Spleen (tissue), 11 donors: ENCODE measurements around the gene BARX1. TPM values are rescaled to one million over a fixed set of nuclear protein-coding genes. Genes with fewer than 3 reads are reported as not detected.

ENCODE experiments used
- DNase-seq: peaks from one replicate; pipeline ENCODE4 v3.0.0-alpha.2; 2020
- H3K27ac ChIP-seq, 8 donors: fragments of 200-600 bp; sonication (generic) in 7 of 8; 1 replicate in 4 of 8; 2 replicates in 4 of 8; pipeline versions ENCODE4 v1.5.0 to v1.8.0; 2016 to 2021; ENCODE audit warnings: inconsistent platforms in 4 of 8, mild to moderate bottlenecking in 4 of 8, moderate library complexity in 1 of 8
- H3K27me3 ChIP-seq, 7 donors: fragments of 200-600 bp; sonication (generic) in 6 of 7; replicated peaks in 1 of 7; 1 replicate in 4 of 7; 2 replicates in 3 of 7; pipeline versions ENCODE4 v1.5.0 to v1.8.0; 2016 to 2021; ENCODE audit warnings: inconsistent platforms in 3 of 7, mild to moderate bottlenecking in 1 of 7
- H3K36me3 ChIP-seq, 6 donors: fragments of 200-600 bp; sonication (generic) in 5 of 6; 1 replicate in 4 of 6; 2 replicates in 2 of 6; pipeline versions ENCODE4 v1.5.0 to v1.8.0; 2016 to 2021; ENCODE audit warnings: inconsistent platforms in 2 of 6
- H3K4me1 ChIP-seq, 6 donors: fragments of 200-600 bp; sonication (generic) in 5 of 6; 1 replicate in 3 of 6; 2 replicates in 3 of 6; pipeline versions ENCODE4 v1.5.0 to v1.8.0; 2016 to 2021; ENCODE audit warnings: inconsistent platforms in 3 of 6
- H3K4me3 ChIP-seq, 8 donors: fragments of 200-600 bp; sonication (generic) in 7 of 8; 1 replicate in 4 of 8; 2 replicates in 4 of 8; pipeline versions ENCODE4 v1.5.0 to v1.8.0; 2016 to 2021; ENCODE audit warnings: inconsistent platforms in 4 of 8, mild to moderate bottlenecking in 4 of 8, moderate library complexity in 2 of 8
- H3K9me3 ChIP-seq, 8 donors: fragments of 200-600 bp; sonication (generic) in 7 of 8; 1 replicate in 4 of 8; 2 replicates in 4 of 8; pipeline versions ENCODE4 v1.5.0 to v1.8.0; 2016 to 2021; ENCODE audit warnings: inconsistent platforms in 4 of 8
- CTCF ChIP-seq, 11 experiments: fragments of 200-600 bp in 7 of 11; fragments of 450-650 bp in 4 of 11; sonication (generic) in 4 of 11; IDR thresholded peaks in 8 of 11; conservative IDR thresholded peaks in 3 of 11; 1 replicate in 7 of 11; 2 replicates in 4 of 11; pipeline versions ENCODE4 v1.4.0 to v1.8.0; 2016 to 2021; ENCODE audit warnings: antibody characterized with exemption in 11 of 11, inconsistent platforms in 4 of 11, mild to moderate bottlenecking in 1 of 11
- POLR2A ChIP-seq, 3 donors: fragments of 450-650 bp; IDR thresholded peaks; one replicate each; pipeline ENCODE4 v1.5.1; 2017; ENCODE audit warnings: antibody characterized with exemption in 3 of 3, mild to moderate bottlenecking in 1 of 3
- POLR2AphosphoS5 ChIP-seq, 3 donors: sonication (generic); formaldehyde crosslinking; IDR thresholded peaks; one replicate each; pipeline ENCODE4 v1.5.1; 2017; ENCODE audit warnings: antibody characterized with exemption in 3 of 3
- WGBS, 5 donors: extraction: QIAGEN DNeasy Blood & Tissue Kit in 3 of 5; methylation state at CpG; one replicate each; pipeline versions ENCODE4 v1.1.5 to v1.1.7; 2013 to 2018; 5-methylcytosine and 5-hydroxymethylcytosine counted together
- intact Hi-C: fragments of 100-400 bp; cut with DNase I; formaldehyde crosslinking; loops from one replicate; pipeline ENCODE4 v1.15.0; 2023; ENCODE audit warnings: low total_unique reads
- polyA plus RNA-seq, 3 donors: library from polyadenylated mRNA; stranded (reverse); fragments of 200-250 nt; gene quantifications; one replicate each; pipeline ENCODE4 v1.2.1, GENCODE V29; 2013
- total RNA-seq, 7 donors: library from RNA; depleted of rRNA in 3 of 7; stranded (reverse); fragments of >200 nt in 3 of 7; fragmentation: NEBNext Ultra II Directional in 4 of 7; extraction: Animal tissue kit (Norgen Biotek cat#: 25700) in 4 of 7; gene quantifications; one replicate each; pipeline versions ENCODE4 v1.1.0 to v1.2.1, GENCODE V29; 2016 to 2021
- donor health status: healthy with polysubstance abuse.
- donor health status: DM: no; HTN: no; CAD: no; lungs with moderate emphysema.
- donor health status: DM: no; HTN: no; CAD: no.
- donor health status: Bipolar disorder and iron deficiency.
- donor health status: healthy.
- donor health status: DM: no; HTN: no; CAD: no.
- donor health status: DM: yes; HTN: yes; CAD: no.

The BARX1 gene
- total and polyA plus RNA-seq, 10 donors: 0.07 to 0.21 TPM; not detected in 8

GRCh38 chr9:93950619-93951601, 4.2 kb downstream of the BARX1 start:
- peaks cover 22 to 98% (median 97%) of the 10 kb centered on the region in 7 donors for H3K27me3 ChIP-seq
- H3K4me1 ChIP-seq: peaks cover 22 to 87% (median 71%) of the 10 kb centered on the region in 6 donors
- TF ChIP-seq POLR2A (IDR thresholded peaks at IDR 0.05) (no peak), POLR2AphosphoS5 (IDR thresholded peaks at IDR 0.05) (no peak), CTCF (IDR thresholded peaks at IDR 0.05 in 8 of 11, conservative IDR thresholded peaks at IDR 0.05 in 3 of 11) (no peak)
- no peaks in the 10 kb centered on the region for H3K36me3 ChIP-seq
- WGBS, 5 donors: 3 to 8% (median 4%) methylated on average over 33 to 47 of the region's 47 CpGs
- no peak overlapping the region for H3K27ac ChIP-seq
- intact Hi-C loops: no loop called here
- peak overlapping the region; percentile 27 to 72 (median 46) for H3K4me3 ChIP-seq
- no peaks in the 10 kb centered on the region for H3K9me3 ChIP-seq
- DNase-seq: no peak

- H3K36me3 ChIP-seq: no peaks in the 10 kb centered on the region
- H3K27ac ChIP-seq: no peak overlapping the region
- H3K27me3 ChIP-seq: peaks cover 22 to 100% (median 100%) of the 10 kb centered on the region in 7 donors
- peak overlapping the region in 1 of 8 donors; percentile 72 for H3K4me3 ChIP-seq
- TF ChIP-seq CTCF (IDR thresholded peaks at IDR 0.05 in 8 of 11, conservative IDR thresholded peaks at IDR 0.05 in 3 of 11) (no peak), POLR2AphosphoS5 (IDR thresholded peaks at IDR 0.05) (no peak), POLR2A (IDR thresholded peaks at IDR 0.05) (no peak)
- no peaks in the 10 kb centered on the region for H3K9me3 ChIP-seq
- 12 to 15% (median 14%) methylated on average over 12 to 16 of the region's 16 CpGs for WGBS, 5 donors
- peaks cover 28 to 88% (median 72%) of the 10 kb centered on the region in 6 donors for H3K4me1 ChIP-seq
- intact Hi-C loops: no loop called here
- DNase-seq: no peak
Observed at GRCh38 chr9:93949694-93950449, 5.3 kb downstream of the BARX1 start.

GRCh38 chr9:93949073-93949693, 6.0 kb downstream of the BARX1 start:
- intact Hi-C loops: no loop called here
- no peak for TF ChIP-seq CTCF (IDR thresholded peaks at IDR 0.05 in 8 of 11, conservative IDR thresholded peaks at IDR 0.05 in 3 of 11)
- no peak for TF ChIP-seq POLR2A (IDR thresholded peaks at IDR 0.05)
- no peak for TF ChIP-seq POLR2AphosphoS5 (IDR thresholded peaks at IDR 0.05)
- Histone ChIP-seq H3K27me3 (peaks cover 22 to 100% (median 100%) of the 10 kb centered on the region in 7 donors), H3K27ac (no peak overlapping the region), H3K36me3 (no peaks in the 10 kb centered on the region), H3K4me1 (peaks cover 28 to 82% (median 65%) of the 10 kb centered on the region in 6 donors), H3K9me3 (no peaks in the 10 kb centered on the region), H3K4me3 (no peak overlapping the region)
- 4 to 10% (median 7%) methylated on average over 23 to 32 of the region's 32 CpGs for WGBS, 5 donors
- no peak for DNase-seq
